CD8-positive, alpha-beta memory T cell (primary cell): Measurements from ENCODE around the gene TFF1. TPM values are rescaled to one million over a fixed set of nuclear protein-coding genes. Genes with fewer than 3 reads are reported as not detected.

Experiments used
- CTCF ChIA-PET: fragments of 350-600 bp; sonication (Branson Sonifier 250); formaldehyde crosslinking; loops from one replicate; lab custom pipeline; 2021; ENCODE audit warnings: antibody characterized with exemption; lab: Charles Lee
- POLR2A ChIA-PET: fragments of 350-600 bp; sonication (Branson Sonifier 250); formaldehyde crosslinking; loops from one replicate; lab custom pipeline; 2021; ENCODE audit warnings: antibody characterized with exemption; lab: Charles Lee
- DNase-seq, 5 donors: peaks; one replicate each; pipeline versions ENCODE4 v3.0.0 to v3.0.0-alpha.2; 2020 to 2022; ENCODE audit warnings: mixed read lengths in 1 of 5
- H3K27ac ChIP-seq: one replicate; pipeline ENCODE4 v1.7.0; 2013; ENCODE audit warnings: low read depth, mild to moderate bottlenecking, low read length, moderate library complexity
- H3K27me3 ChIP-seq: 2 replicates; pipeline ENCODE4 v1.7.0; 2013; ENCODE audit warnings: low read length, mild to moderate bottlenecking; ENCODE audit not compliant: insufficient read depth, poor library complexity, severe bottlenecking
- H3K36me3 ChIP-seq: 2 replicates; pipeline ENCODE4 v1.7.0; 2013; ENCODE audit warnings: mild to moderate bottlenecking, low read length, moderate library complexity; ENCODE audit not compliant: insufficient read depth
- H3K4me1 ChIP-seq: 2 replicates; pipeline ENCODE4 v1.7.0; 2013; ENCODE audit warnings: mild to moderate bottlenecking, low read length, moderate library complexity; ENCODE audit not compliant: insufficient read depth
- H3K4me3 ChIP-seq: 2 replicates; pipeline ENCODE4 v1.7.0; 2013; ENCODE audit warnings: mild to moderate bottlenecking, low read length
- H3K9me3 ChIP-seq: 2 replicates; pipeline ENCODE4 v1.7.0; 2013; ENCODE audit warnings: mild to moderate bottlenecking, low read length
- H3K27ac Mint-ChIP-seq, 8 donors: one replicate each; pipeline ENCODE4 v1.8.0; 2020 to 2021; ENCODE audit warnings: mixed read lengths in 8 of 8, mild to moderate bottlenecking in 6 of 8, inconsistent platforms in 3 of 8, moderate library complexity in 3 of 8
- H3K27me3 Mint-ChIP-seq, 2 donors: one replicate each; pipeline ENCODE4 v1.8.0; 2020 to 2021; ENCODE audit warnings: mixed read lengths in 2 of 2, mild to moderate bottlenecking in 1 of 2, moderate library complexity in 1 of 2
- H3K36me3 Mint-ChIP-seq, 3 donors: one replicate each; pipeline ENCODE4 v1.8.0; 2020 to 2021; ENCODE audit warnings: mixed read lengths in 3 of 3, inconsistent platforms in 1 of 3, mild to moderate bottlenecking in 1 of 3
- H3K4me1 Mint-ChIP-seq, 3 donors: one replicate each; pipeline ENCODE4 v1.8.0; 2020 to 2021; ENCODE audit warnings: mixed read lengths in 3 of 3, inconsistent platforms in 1 of 3, mild to moderate bottlenecking in 1 of 3
- H3K4me3 Mint-ChIP-seq, 7 donors: one replicate each; pipeline ENCODE4 v1.8.0; 2020 to 2021; ENCODE audit warnings: mixed read lengths in 7 of 7, mild to moderate bottlenecking in 6 of 7, moderate library complexity in 4 of 7, inconsistent platforms in 2 of 7
- H3K9me3 Mint-ChIP-seq, 5 donors: one replicate each; pipeline ENCODE4 v1.8.0; 2020 to 2022; ENCODE audit warnings: mixed read lengths in 5 of 5, mild to moderate bottlenecking in 3 of 5, moderate library complexity in 2 of 5, inconsistent platforms in 1 of 5
- polyA plus RNA-seq: library from polyadenylated mRNA; unstranded; fragments of 300-500 nt; fragmentation: Illumina TruSeq; gene quantifications from one replicate; pipeline ENCODE4 v1.2.3, GENCODE V29; 2021
- total RNA-seq, 2 experiments: library from RNA; stranded (reverse); gene quantifications; one replicate each; pipeline ENCODE4 v1.2.3, GENCODE V29; 2021

TFF1 gene
- total and polyA plus RNA-seq, 3 experiments from 2014 or later, result not detected

DNA sequence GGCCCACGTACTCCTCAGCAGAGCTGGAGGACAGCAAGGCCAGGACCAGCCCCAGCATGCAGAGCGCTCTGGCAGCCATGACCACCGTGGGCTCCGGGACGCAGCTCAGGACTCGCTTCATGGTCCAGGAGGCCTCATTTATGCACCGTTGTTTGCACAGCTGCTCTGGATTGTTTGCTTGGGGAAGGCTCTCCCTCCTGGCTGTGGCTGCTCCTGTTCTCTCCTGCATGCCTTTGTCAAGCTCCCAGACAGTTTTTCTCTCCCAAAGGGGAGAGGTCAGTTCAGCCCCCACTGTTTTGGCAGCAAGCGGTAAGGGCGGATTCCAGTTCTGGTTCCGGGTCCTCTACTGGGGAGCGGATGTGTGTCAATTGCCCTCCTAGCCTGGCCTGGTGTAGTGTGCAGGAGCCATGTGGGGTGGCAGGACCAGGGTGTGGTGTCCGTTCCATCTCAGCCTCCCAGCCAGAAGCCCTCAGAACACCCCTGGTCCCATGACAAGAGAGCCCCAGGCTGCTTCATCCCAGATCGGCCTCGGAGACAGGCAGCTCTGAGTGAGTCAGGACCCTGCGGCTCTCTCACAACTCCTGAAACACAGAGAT, 50.9 kb downstream of the TFF1 start, which contains the start of gene TFF3:
TSS of gene TFF3 (minus strand) at position 114 of the 596 bp plus-strand sequence. CDS start at position 79, 35 bp downstream.
- no peak for DNase-seq
- H3K4me3 ChIP-seq, result no peak within 1 kb of the TSS
- Mint-ChIP-seq H3K36me3 (no peaks in the 10 kb centered on the region), H3K9me3 (no peaks in the 10 kb centered on the region), H3K27ac (no peak within 1 kb of the TSS), H3K4me3 (no peak within 1 kb of the TSS), H3K27me3 (no peaks in the 10 kb centered on the region), H3K4me1 (peaks cover 5 to 7% (median 7%) of the 10 kb centered on the region in 3 donors)
- CTCF ChIA-PET, result no interaction called here
- H3K4me1 ChIP-seq, result no peaks in the 10 kb centered on the region
- H3K27ac ChIP-seq, result no peak within 1 kb of the TSS
- POLR2A ChIA-PET, result no interaction called here
- H3K36me3 ChIP-seq, result no peaks in the 10 kb centered on the region
- H3K9me3 ChIP-seq, result no peaks in the 10 kb centered on the region
- no peaks in the 10 kb centered on the region for H3K27me3 ChIP-seq

DNA sequence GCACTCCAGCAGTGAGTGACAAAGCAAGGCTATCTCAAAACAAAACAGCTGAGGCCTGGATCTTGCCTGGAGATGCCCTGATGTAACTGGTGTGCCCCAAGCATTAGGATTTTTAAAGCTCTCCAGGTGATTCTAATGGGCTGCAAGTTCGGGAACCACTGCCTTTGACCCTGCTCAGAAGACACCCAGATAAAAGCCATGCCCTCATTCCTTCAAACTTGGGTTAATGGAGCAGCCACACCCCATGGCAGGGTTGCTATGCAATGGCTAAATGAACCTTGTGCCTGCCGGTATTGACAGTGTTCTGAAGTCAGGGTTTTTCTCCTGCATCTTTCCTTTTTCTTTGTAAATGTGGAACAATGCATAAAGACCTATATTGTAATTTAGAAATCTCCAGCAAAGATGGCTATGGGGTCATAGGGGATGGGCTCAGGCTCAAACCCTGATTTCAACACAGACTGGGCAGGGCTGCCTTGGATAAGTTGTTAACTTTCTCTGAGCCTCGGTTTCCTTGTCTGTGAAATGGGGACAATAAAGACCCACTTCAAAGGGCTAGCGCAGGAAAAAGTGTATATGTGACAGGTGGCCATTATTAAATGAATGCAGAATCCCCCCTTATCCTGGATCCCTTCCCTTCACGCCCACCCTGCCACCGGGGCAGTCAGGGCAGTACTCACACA, 51.6 kb downstream of the TFF1 start:
- Mint-ChIP-seq H3K36me3 (no peaks in the 10 kb centered on the region), H3K27me3 (peaks cover 0 to 2% of the 10 kb centered on the region in 2 donors), H3K27ac (no peak overlapping the region), H3K4me1 (peaks cover 5 to 8% (median 7%) of the 10 kb centered on the region in 3 donors), H3K4me3 (no peak overlapping the region), H3K9me3 (no peaks in the 10 kb centered on the region)
- H3K9me3 ChIP-seq, result no peaks in the 10 kb centered on the region
- no peak for DNase-seq
- H3K36me3 ChIP-seq, result no peaks in the 10 kb centered on the region
- H3K27ac ChIP-seq, result no peak overlapping the region
- no peaks in the 10 kb centered on the region for H3K27me3 ChIP-seq
- H3K4me3 ChIP-seq, result no peak overlapping the region
- POLR2A ChIA-PET, result no interaction called here
- H3K4me1 ChIP-seq, result no peaks in the 10 kb centered on the region
- CTCF ChIA-PET, result interaction anchor here (1.2 kb wide), 1 partner anchor 10 kb away, joined by 3 read pairs; no protein-coding TSS in a partner anchor

DNA sequence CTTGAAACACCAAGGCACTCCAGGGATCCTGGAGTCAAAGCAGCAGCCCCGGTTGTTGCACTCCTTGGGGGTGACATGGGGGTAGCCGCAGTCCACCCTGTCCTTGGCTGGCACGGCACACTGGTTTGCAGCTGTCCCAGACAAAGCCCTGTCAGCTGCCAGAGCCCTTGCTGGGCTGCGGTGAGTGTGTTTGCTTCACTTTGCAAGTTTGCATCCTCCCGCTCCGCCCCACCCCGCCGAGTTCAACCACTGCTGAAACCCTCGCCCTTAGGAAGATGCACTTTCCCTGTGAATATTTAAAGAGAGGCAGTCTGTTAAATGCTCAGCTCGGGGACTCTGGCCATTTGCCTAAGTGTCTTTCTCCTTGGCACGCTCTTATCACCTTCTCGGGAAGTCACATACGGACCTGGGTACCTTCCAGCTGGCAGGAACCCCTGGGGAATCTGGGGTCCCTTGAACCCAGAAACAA, 52.8 kb downstream of the TFF1 start:
- no peaks in the 10 kb centered on the region for H3K9me3 ChIP-seq
- Mint-ChIP-seq H3K9me3 (no peaks in the 10 kb centered on the region), H3K27ac (peak overlapping the region in 1 of 8 donors; percentile 21), H3K4me3 (no peak overlapping the region), H3K27me3 (peaks cover 0 to 2% of the 10 kb centered on the region in 2 donors), H3K4me1 (peaks cover 0 to 7% (median 3%) of the 10 kb centered on the region in 3 donors), H3K36me3 (no peaks in the 10 kb centered on the region)
- DNase-seq, result no peak
- H3K4me1 ChIP-seq, result peaks cover 5% of the 10 kb centered on the region
- ChIA-PET CTCF (interaction anchor here (1.2 kb wide), 1 partner anchor 9 kb away, joined by 3 read pairs; no protein-coding TSS in a partner anchor), POLR2A (no interaction called here)
- no peaks in the 10 kb centered on the region for H3K27me3 ChIP-seq
- no peak overlapping the region for H3K4me3 ChIP-seq
- H3K27ac ChIP-seq, result no peak overlapping the region
- no peaks in the 10 kb centered on the region for H3K36me3 ChIP-seq

DNA sequence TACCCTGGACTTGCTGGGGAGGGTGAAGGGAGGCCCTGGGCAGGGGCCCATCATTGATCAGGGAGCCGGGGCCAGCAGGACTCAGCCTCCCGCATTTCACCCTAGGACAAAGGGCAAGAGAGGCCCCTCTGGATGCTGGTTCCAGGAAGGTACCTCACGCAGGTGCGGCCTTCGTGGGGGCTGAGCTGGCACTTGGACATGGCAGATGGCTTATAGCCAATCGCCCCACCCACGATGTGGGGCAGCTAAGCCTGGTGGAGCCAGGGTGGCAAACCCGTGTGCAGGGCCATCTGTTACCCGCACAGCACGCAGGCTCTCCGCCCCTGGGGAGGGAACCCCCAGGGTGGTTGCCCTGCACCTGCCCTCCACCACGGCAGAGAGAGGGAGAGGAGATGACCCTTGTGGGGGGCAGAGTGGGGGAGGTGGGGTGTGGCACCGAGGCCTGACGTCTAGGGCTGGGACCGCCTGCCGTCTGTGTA, 53.7 kb downstream of the TFF1 start:
- no peaks in the 10 kb centered on the region for H3K36me3 ChIP-seq
- H3K4me3 Mint-ChIP-seq, result no peak overlapping the region
- no peak for DNase-seq
- H3K36me3 Mint-ChIP-seq, result no peaks in the 10 kb centered on the region
- no peak overlapping the region for H3K27ac Mint-ChIP-seq
- peaks cover 0 to 7% (median 3%) of the 10 kb centered on the region in 3 donors for H3K4me1 Mint-ChIP-seq
- CTCF ChIA-PET, result no interaction called here
- H3K4me1 ChIP-seq, result peaks cover 5% of the 10 kb centered on the region
- H3K27me3 Mint-ChIP-seq, result peaks cover 3 to 6% of the 10 kb centered on the region in 2 donors
- POLR2A ChIA-PET, result no interaction called here
- H3K9me3 ChIP-seq, result no peaks in the 10 kb centered on the region
- no peak overlapping the region for H3K27ac ChIP-seq
- H3K27me3 ChIP-seq, result no peaks in the 10 kb centered on the region
- H3K4me3 ChIP-seq, result no peak overlapping the region
- H3K9me3 Mint-ChIP-seq, result no peaks in the 10 kb centered on the region

Other genes with a start within 250 kb of the TFF1 start
- 1 to 10 TPM; 3.7 to 3.8 TPM for gene ABCG1, start 147.4 kb downstream of the TFF1 start, total RNA-seq
- gene ABCG1, start 147.4 kb downstream of the TFF1 start, polyA plus RNA-seq, result 15.7 TPM
- not detected for gene TFF3, start 51.1 kb downstream of the TFF1 start, total RNA-seq
- gene TFF3, start 51.1 kb downstream of the TFF1 start, polyA plus RNA-seq, result not detected
- gene TFF2, start 15.5 kb downstream of the TFF1 start, total RNA-seq, result not detected
- not detected for gene TFF2, start 15.5 kb downstream of the TFF1 start, polyA plus RNA-seq
- gene TMPRSS3, start 29.5 kb upstream of the TFF1 start, total RNA-seq, result 10 to 100 TPM; 19.6 to 20.4 TPM
- gene TMPRSS3, start 29.5 kb upstream of the TFF1 start, polyA plus RNA-seq, result 2.0 TPM
- 10 to 100 TPM; 36.4 to 38.7 TPM for gene UBASH3A, start 37.4 kb upstream of the TFF1 start, total RNA-seq
- gene UBASH3A, start 37.4 kb upstream of the TFF1 start, polyA plus RNA-seq, result 55.1 TPM
- not detected for gene RSPH1, start 129.7 kb upstream of the TFF1 start, total RNA-seq
- gene RSPH1, start 129.7 kb upstream of the TFF1 start, polyA plus RNA-seq, result not detected
- gene SLC37A1, start 147.3 kb upstream of the TFF1 start, total RNA-seq, result 10 to 100 TPM; 16.6 to 16.9 TPM
- 6.5 TPM for gene SLC37A1, start 147.3 kb upstream of the TFF1 start, polyA plus RNA-seq